HUES6 (cell line): ENCODE data around the gene MARK2.
"Not testable (repeated sequence)": the region's sequence is repeated elsewhere in the genome, so short reads cannot be mapped to it uniquely, and the experiment has no call there.

ENCODE experiments used
- H3K27ac ChIP-seq: 2 replicates; pipeline ENCODE4 v1.7.0; 2013; ENCODE audit warnings: low read depth, mild to moderate bottlenecking, low read length, inconsistent platforms
- H3K27me3 ChIP-seq: 2 replicates; pipeline ENCODE4 v1.6.1; 2013; ENCODE audit warnings: low read length; ENCODE audit not compliant: control insufficient read depth, insufficient read depth
- H3K36me3 ChIP-seq: 2 replicates; pipeline ENCODE4 v1.6.1; 2013; ENCODE audit warnings: low read length; ENCODE audit not compliant: control insufficient read depth, insufficient read depth
- H3K4me1 ChIP-seq: 2 replicates; pipeline ENCODE4 v1.6.1; 2013; ENCODE audit warnings: low read length; ENCODE audit not compliant: control insufficient read depth, insufficient read depth
- H3K4me3 ChIP-seq: 2 replicates; pipeline ENCODE4 v1.5.1; 2013; ENCODE audit warnings: low read depth, low read length
- H3K9ac ChIP-seq: one replicate; pipeline ENCODE4 v1.6.1; 2013; ENCODE audit warnings: mild to moderate bottlenecking, low read length
- H3K9me3 ChIP-seq: 2 replicates; pipeline ENCODE4 v1.6.1; 2013; ENCODE audit warnings: low read depth, low read length; ENCODE audit not compliant: control insufficient read depth, insufficient read depth

MARK2 gene

DNA sequence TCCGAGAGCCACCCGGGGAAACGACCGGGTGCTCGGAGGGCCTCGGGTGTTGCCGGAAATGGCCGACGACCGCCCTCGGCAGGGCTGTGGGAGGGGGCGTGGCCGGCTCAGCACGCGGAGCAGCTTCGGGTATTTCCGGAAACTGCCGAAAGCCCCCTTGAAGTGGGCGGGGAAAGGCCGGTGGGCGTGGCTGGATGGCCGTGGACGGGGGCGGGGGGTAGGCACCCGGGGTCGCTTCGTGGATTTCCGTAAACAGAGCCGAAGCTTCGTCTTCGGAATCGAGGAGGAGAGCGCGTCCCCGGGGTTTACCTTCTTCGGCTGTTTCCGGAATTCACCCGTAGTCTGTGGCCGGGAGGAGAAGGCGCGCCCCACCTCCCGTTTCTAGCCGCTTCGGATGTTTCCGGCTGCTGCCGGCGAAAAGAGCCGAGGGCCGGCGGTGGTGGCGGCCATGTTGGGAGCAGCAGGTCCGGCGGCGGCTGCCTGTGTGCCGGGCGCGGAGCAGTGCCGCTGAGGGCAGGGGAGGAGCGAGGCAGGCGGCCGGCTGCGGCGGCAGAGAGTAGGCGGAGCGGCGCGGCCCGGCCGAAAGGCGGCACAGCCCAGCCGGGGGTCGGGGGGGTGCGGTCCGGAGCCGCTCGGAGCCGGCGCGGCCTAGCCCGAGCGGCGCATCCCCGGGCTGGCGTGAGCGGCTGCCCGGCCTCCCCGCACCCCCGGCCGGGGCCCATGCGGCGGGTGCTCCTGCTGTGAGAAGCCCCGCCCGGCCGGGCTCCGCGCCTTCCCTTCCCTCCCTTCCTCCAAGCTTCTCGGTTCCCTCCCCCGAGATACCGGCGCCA is at the start of gene MARK2:
TSS of gene MARK2 (plus strand) at position 433 of the 830 bp plus-strand sequence. CDS start at position 830, 397 bp downstream.
- peaks cover under 1% of the 10 kb centered on the region; the same call in 1 of the 2 replicates for H3K36me3 ChIP-seq
- peaks cover 44% of the 10 kb centered on the region for H3K4me1 ChIP-seq
- no peaks in the 10 kb centered on the region for H3K9me3 ChIP-seq
- peak within 1 kb of the TSS; percentile 79 for H3K9ac ChIP-seq
- no peaks in the 10 kb centered on the region for H3K27me3 ChIP-seq
- H3K27ac ChIP-seq, result no peak within 1 kb of the TSS
- peak within 1 kb of the TSS; percentile 76 for H3K4me3 ChIP-seq

- H3K4me3 ChIP-seq, result no peak overlapping the region
Measured at GRCh38 chr11:63791495-63792167, 47.3 kb upstream of the MARK2 start.

GRCh38 chr11:63793161-63793560 is 45.7 kb upstream of the MARK2 start:
- Histone ChIP-seq H3K27me3 (no peaks in the 10 kb centered on the region), H3K36me3 (no peaks in the 10 kb centered on the region), H3K4me1 (no peaks in the 10 kb centered on the region), H3K4me3 (no peak overlapping the region), H3K9me3 (peaks cover 33% of the 10 kb centered on the region), H3K9ac (no peak overlapping the region), H3K27ac (no peak overlapping the region)

More at GRCh38 chr11:63791495-63792167, 47.3 kb upstream of the MARK2 start:
- Histone ChIP-seq H3K27me3 (no peaks in the 10 kb centered on the region), H3K27ac (no peak overlapping the region), H3K9ac (no peak overlapping the region), H3K36me3 (no peaks in the 10 kb centered on the region), H3K4me1 (no peaks in the 10 kb centered on the region), H3K9me3 (peaks cover 25% of the 10 kb centered on the region)

- Histone ChIP-seq H3K4me3 (no peak overlapping the region), H3K4me1 (no peaks in the 10 kb centered on the region), H3K27me3 (no peaks in the 10 kb centered on the region), H3K9me3 (peaks cover 33% of the 10 kb centered on the region), H3K9ac (no peak overlapping the region), H3K36me3 (no peaks in the 10 kb centered on the region), H3K27ac (no peak overlapping the region)
Measured at GRCh38 chr11:63795066-63795465, 43.8 kb upstream of the MARK2 start.

DNA sequence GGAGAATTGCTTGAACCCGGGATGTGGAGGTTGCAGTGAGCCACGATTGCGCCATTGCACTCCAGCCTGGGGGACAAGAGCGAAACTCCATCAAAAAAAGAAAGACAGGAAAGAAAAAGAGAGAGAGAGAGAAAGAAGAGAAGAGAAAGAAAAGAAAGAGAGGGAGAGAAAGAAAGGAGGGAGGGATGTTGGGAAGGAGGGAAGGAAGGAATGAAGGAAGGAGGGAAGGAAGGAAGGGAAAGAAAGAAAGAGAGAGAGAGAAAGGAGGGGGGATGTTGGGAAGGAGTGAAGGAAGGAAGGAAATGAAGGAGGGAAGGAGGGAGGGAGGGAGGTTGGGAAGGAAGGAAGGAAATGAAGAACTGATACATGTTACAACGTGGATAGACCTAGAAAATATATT is 38.0 kb upstream of the MARK2 start:
- no peaks in the 10 kb centered on the region for H3K36me3 ChIP-seq
- H3K27ac ChIP-seq, result no peak overlapping the region
- no peaks in the 10 kb centered on the region for H3K27me3 ChIP-seq
- peaks cover 6% of the 10 kb centered on the region; the same call in 1 of the 2 replicates for H3K4me1 ChIP-seq
- H3K4me3 ChIP-seq, result no peak overlapping the region
- H3K9me3 ChIP-seq, result peaks cover 12% of the 10 kb centered on the region
- H3K9ac ChIP-seq, result no peak overlapping the region

GRCh38 chr11:63802637-63803414 is 36.1 kb upstream of the MARK2 start:
- Histone ChIP-seq H3K27ac (no peak overlapping the region), H3K4me3 (no peak overlapping the region), H3K27me3 (no peaks in the 10 kb centered on the region), H3K4me1 (peaks cover 6% of the 10 kb centered on the region; the same call in 1 of the 2 replicates), H3K36me3 (no peaks in the 10 kb centered on the region), H3K9me3 (no peaks in the 10 kb centered on the region), H3K9ac (no peak overlapping the region)

DNA sequence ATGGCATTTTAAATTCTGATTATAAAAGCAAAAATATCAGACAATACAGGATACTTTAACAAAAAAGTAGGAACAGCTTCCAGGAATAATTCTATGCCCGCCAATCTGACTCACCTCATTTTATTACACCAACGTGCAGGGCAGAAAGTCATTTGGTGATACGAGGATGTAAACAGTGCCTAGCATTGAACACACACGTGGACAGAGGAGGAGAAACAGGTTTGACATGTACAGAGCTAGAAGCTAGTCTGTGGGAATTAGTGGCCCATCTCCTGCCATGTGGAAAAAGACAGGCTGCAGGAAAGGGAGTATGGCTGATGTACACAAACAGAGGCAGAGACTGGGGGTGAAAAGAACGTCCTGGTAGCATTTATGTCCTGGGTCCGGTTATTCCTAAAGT is 34.7 kb upstream of the MARK2 start:
- Histone ChIP-seq H3K27me3 (no peaks in the 10 kb centered on the region), H3K4me3 (no peak overlapping the region), H3K9ac (no peak overlapping the region), H3K36me3 (no peaks in the 10 kb centered on the region), H3K9me3 (no peaks in the 10 kb centered on the region), H3K4me1 (peaks cover 6% of the 10 kb centered on the region; the same call in 1 of the 2 replicates), H3K27ac (no peak overlapping the region)

DNA sequence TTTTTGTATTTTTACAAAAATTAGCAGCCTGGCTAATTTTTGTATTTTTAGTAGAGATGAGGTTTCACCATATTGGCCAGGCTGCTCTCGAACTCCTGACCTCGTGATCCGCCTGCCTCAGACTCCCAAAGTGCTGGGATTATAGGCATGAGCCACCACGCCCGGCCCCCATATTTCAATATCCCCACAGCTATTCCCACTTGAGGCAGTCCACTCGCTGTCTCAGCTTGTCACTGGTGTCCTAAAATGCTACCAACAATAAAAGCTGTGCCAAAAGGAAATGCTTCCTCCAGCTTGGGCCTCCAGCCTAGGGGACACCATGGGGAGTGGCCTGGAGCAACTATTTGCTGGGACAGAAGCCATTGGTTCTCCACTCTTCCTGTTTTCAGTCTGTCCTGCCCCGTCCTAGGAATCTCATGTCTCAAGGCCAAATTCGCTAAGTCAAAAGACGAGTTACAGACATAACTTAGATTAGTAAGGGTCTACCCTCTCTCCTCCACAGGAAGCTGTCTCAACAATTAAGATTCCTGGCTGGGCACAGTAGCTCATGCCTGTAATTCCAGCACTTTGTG is 33.0 kb upstream of the MARK2 start:
- no peaks in the 10 kb centered on the region for H3K36me3 ChIP-seq
- peaks cover 6% of the 10 kb centered on the region; the same call in 1 of the 2 replicates for H3K4me1 ChIP-seq

DNA sequence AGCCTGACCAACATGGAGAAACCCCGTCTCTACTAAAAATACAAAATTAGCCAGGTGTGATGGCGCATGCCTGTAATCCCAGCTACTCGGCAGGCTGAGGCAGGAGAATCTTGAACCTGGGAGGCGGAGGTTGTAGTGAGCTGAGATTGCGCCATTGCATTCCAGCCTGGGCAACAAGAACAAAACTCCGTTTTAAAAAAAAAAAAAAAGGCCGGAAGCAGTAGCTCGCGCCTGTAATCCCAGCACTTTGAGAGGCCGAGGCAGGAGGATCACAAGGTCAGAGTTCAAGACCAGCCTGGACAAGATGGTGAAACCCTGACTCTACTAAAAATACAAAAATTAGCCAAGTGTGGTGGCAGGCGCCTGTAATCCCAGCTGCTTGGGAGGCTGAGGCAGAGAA is 28.5 kb upstream of the MARK2 start:
- H3K4me1 ChIP-seq, result peaks cover 25% of the 10 kb centered on the region
- H3K36me3 ChIP-seq, H3K27ac ChIP-seq, H3K27me3 ChIP-seq, H3K9ac ChIP-seq, H3K9me3 ChIP-seq, H3K4me3 ChIP-seq: not testable (repeated sequence)

More for the DNA sequence above, 33.0 kb upstream of the MARK2 start:
- Histone ChIP-seq H3K9me3 (no peaks in the 10 kb centered on the region), H3K4me3 (no peak overlapping the region), H3K27me3 (no peaks in the 10 kb centered on the region), H3K27ac (no peak overlapping the region), H3K9ac (no peak overlapping the region)

GRCh38 chr11:63811522-63811921 is 27.4 kb upstream of the MARK2 start:
- H3K9me3 ChIP-seq, result no peaks in the 10 kb centered on the region
- H3K4me3 ChIP-seq, result peak overlapping the region; percentile 8; the same call in 1 of the 2 replicates
- H3K27ac ChIP-seq, result no peak overlapping the region
- H3K4me1 ChIP-seq, result peaks cover 26% of the 10 kb centered on the region
- no peak overlapping the region for H3K9ac ChIP-seq
- H3K27me3 ChIP-seq, result peaks cover 5% of the 10 kb centered on the region; the same call in 1 of the 2 replicates
- H3K36me3 ChIP-seq, result peaks cover 14% of the 10 kb centered on the region
